Brain microvascular endothelial cell (primary cell): ENCODE data around the gene RNPEP.

ENCODE experiments used
- DNase-seq: peaks from one replicate; pipeline ENCODE4 v3.0.0-alpha.2; 2020
- H3K27ac ChIP-seq: fragments of 250-450 bp; sonication (Bioruptor Pico); 2 replicates; pipeline ENCODE4 v1.5.1; 2020; ENCODE audit warnings: mild to moderate bottlenecking, moderate library complexity
- H3K27me3 ChIP-seq: fragments of 250-450 bp; sonication (Bioruptor Pico); replicated peaks from 2 replicates; pipeline ENCODE4 v1.5.1; 2020; ENCODE audit warnings: mild to moderate bottlenecking
- H3K36me3 ChIP-seq: fragments of 250-450 bp; sonication (Bioruptor Pico); replicated peaks from 2 replicates; pipeline ENCODE4 v1.5.1; 2020; ENCODE audit warnings: mild to moderate bottlenecking
- H3K4me3 ChIP-seq: 2 replicates; pipeline ENCODE4 v1.5.1; 2011; ENCODE audit warnings: low read depth, mild to moderate bottlenecking, control low read depth, low read length, moderate library complexity
- in situ Hi-C: cut with HindIII; loops from 2 replicates; pipeline ENCODE4 v1.10.0; 2017; ENCODE audit warnings: low sequenced_read_pairs, low pct_ligation_motif_present
- TF ChIP-seq, protein P1 (sequence below): IDR thresholded peaks from 2 replicates; pipeline ENCODE4 v1.5.1; 2011; ENCODE audit warnings: low read depth, mild to moderate bottlenecking, moderate library complexity, low read length, control low read depth, inconsistent platforms; ENCODE audit errors: missing control alignments

The RNPEP gene

GRCh38 chr1:202012544-202013478 lies 30.4 kb downstream of the RNPEP start:
- DNase-seq, result no peak
- TF ChIP-seq, protein P1, sequence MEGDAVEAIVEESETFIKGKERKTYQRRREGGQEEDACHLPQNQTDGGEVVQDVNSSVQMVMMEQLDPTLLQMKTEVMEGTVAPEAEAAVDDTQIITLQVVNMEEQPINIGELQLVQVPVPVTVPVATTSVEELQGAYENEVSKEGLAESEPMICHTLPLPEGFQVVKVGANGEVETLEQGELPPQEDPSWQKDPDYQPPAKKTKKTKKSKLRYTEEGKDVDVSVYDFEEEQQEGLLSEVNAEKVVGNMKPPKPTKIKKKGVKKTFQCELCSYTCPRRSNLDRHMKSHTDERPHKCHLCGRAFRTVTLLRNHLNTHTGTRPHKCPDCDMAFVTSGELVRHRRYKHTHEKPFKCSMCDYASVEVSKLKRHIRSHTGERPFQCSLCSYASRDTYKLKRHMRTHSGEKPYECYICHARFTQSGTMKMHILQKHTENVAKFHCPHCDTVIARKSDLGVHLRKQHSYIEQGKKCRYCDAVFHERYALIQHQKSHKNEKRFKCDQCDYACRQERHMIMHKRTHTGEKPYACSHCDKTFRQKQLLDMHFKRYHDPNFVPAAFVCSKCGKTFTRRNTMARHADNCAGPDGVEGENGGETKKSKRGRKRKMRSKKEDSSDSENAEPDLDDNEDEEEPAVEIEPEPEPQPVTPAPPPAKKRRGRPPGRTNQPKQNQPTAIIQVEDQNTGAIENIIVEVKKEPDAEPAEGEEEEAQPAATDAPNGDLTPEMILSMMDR, result no peak
- H3K27ac ChIP-seq, result no peak overlapping the region
- H3K27me3 ChIP-seq, result no peaks in the 10 kb centered on the region
- in situ Hi-C loops, result loop anchor here (25.0 kb wide), 1 partner anchor 124 kb away; the partner anchor contains the start of gene ARL8A
- H3K36me3 ChIP-seq, result no peaks in the 10 kb centered on the region
- no peak overlapping the region for H3K4me3 ChIP-seq

- Histone ChIP-seq H3K4me3 (no peak overlapping the region), H3K27ac (no peak overlapping the region), H3K27me3 (no peaks in the 10 kb centered on the region), H3K36me3 (no peaks in the 10 kb centered on the region)
- no peak for DNase-seq
- in situ Hi-C loops, result loop anchor here (25.0 kb wide), 1 partner anchor 124 kb away; the partner anchor contains the start of gene ARL8A
- TF ChIP-seq, protein P1, result no peak
These were observed 31.2 kb downstream of the RNPEP start for GRCh38 chr1:202013603-202014002.

GRCh38 chr1:202014060-202014459 lies 31.6 kb downstream of the RNPEP start:
- in situ Hi-C loops, result loop anchor here (25.0 kb wide), 1 partner anchor 123 kb away; the partner anchor contains the start of gene ARL8A
- DNase-seq, result no peak
- Histone ChIP-seq H3K4me3 (no peak overlapping the region), H3K27ac (no peak overlapping the region), H3K27me3 (no peaks in the 10 kb centered on the region), H3K36me3 (no peaks in the 10 kb centered on the region)
- TF ChIP-seq, protein P1, result no peak

- Histone ChIP-seq H3K27me3 (no peaks in the 10 kb centered on the region), H3K27ac (no peak overlapping the region), H3K4me3 (no peak overlapping the region), H3K36me3 (no peaks in the 10 kb centered on the region)
- in situ Hi-C loops, result loop anchor here (25.0 kb wide), 1 partner anchor 122 kb away; the partner anchor contains the start of gene ARL8A
- TF ChIP-seq, protein P1, result no peak
- DNase-seq, result no peak
These were observed 32.6 kb downstream of the RNPEP start for GRCh38 chr1:202014915-202015661.

- Histone ChIP-seq H3K27ac (no peak overlapping the region), H3K27me3 (no peaks in the 10 kb centered on the region), H3K4me3 (no peak overlapping the region), H3K36me3 (no peaks in the 10 kb centered on the region)
- TF ChIP-seq, protein P1, result no peak
- in situ Hi-C loops, result loop anchor here (25.0 kb wide), 1 partner anchor 122 kb away; the partner anchor contains the start of gene ARL8A
- no peak for DNase-seq
These were observed 33.2 kb downstream of the RNPEP start for GRCh38 chr1:202015662-202015937.
